SU-DHL-6 (cell line): ENCODE results near the gene NOTCH2.
"Not testable (repeated sequence)": the region's sequence is repeated elsewhere in the genome, so short reads cannot be mapped to it uniquely, and the experiment has no call there.

Source experiments
- EZH2phosphoT487 ChIP-seq: fragments of 200-600 bp; sonication (generic), shearing (Covaris generic); conservative IDR thresholded peaks from 2 replicates; pipeline ENCODE4 v1.6.1; 2018; ENCODE audit warnings: mild to moderate bottlenecking, antibody characterized with exemption, low read length, moderate library complexity, mixed read lengths
- TF ChIP-seq, protein P1 (sequence below): fragments of 200-600 bp; sonication (generic); IDR thresholded peaks from one replicate; pipeline ENCODE4 v1.5.1; 2017; ENCODE audit warnings: antibody characterized with exemption, mild to moderate bottlenecking, low read length, moderate library complexity; ENCODE audit not compliant: insufficient read depth, poor library complexity, severe bottlenecking

DNA sequence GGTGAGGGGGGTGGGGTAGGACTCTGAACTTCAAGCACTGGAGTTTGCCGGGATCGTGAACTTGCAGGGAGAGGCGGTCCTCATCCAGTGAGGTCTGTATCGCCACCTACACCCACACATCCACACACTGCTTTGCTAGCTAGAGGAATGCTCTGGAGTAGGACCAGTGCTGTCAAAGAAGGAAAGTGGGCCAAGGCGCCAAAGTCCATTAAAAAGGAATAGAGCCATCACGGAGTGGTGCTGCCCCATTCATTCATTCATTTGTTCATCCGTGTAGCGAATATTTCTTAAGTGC, 405 bp upstream of the NOTCH2 start:
- TF ChIP-seq, protein P1, sequence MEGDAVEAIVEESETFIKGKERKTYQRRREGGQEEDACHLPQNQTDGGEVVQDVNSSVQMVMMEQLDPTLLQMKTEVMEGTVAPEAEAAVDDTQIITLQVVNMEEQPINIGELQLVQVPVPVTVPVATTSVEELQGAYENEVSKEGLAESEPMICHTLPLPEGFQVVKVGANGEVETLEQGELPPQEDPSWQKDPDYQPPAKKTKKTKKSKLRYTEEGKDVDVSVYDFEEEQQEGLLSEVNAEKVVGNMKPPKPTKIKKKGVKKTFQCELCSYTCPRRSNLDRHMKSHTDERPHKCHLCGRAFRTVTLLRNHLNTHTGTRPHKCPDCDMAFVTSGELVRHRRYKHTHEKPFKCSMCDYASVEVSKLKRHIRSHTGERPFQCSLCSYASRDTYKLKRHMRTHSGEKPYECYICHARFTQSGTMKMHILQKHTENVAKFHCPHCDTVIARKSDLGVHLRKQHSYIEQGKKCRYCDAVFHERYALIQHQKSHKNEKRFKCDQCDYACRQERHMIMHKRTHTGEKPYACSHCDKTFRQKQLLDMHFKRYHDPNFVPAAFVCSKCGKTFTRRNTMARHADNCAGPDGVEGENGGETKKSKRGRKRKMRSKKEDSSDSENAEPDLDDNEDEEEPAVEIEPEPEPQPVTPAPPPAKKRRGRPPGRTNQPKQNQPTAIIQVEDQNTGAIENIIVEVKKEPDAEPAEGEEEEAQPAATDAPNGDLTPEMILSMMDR = not testable (repeated sequence)
- not testable (repeated sequence) for TF ChIP-seq EZH2phosphoT487
